ENCODE results near the gene CRYZ. TPM values are rescaled to one million over a fixed set of nuclear protein-coding genes. Genes with fewer than 3 reads are reported as not detected.

Gene CRYZ
- total and polyA plus RNA-seq, 12 donors = 16.1 to 58.4 (median 39.8) TPM

DNA sequence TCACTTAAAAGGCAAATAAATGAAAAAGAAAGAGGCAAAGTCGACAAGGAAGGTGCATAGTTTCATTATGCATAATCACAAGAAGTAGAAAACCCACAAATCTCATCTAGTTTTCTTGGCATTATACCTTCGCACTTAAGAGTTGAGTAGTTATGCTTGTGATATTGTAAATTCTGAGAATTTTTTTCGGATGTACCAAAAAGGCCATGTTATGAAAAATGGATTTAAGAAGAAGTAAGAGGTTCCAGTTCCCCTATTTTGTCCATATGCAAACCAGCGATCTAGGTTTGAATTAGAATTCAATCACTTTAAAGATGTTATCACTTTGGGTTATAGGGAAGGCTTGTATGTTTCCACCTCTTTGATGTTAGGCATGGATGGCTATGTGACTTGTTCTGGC lies 51.4 kb downstream of the CRYZ start:
- Histone ChIP-seq H3K4me3 (no peak overlapping the region), H3K36me3 (no peaks in the 10 kb centered on the region), H3K27me3 (peaks cover 0 to 7% (median 0%) of the 10 kb centered on the region in 7 donors), H3K9me3 (no peaks in the 10 kb centered on the region), H3K4me1 (no peaks in the 10 kb centered on the region), H3K27ac (no peak overlapping the region)
- WGBS, 2 donors = 85 to 88% methylated on average over 4 of the region's 4 CpGs
- no peak for ATAC-seq
- DNase-seq = no peak
- intact Hi-C loops (cut with DNase I) = no loop called here
- TF ChIP-seq CTCF (IDR thresholded peaks at IDR 0.05) = no peak

DNA sequence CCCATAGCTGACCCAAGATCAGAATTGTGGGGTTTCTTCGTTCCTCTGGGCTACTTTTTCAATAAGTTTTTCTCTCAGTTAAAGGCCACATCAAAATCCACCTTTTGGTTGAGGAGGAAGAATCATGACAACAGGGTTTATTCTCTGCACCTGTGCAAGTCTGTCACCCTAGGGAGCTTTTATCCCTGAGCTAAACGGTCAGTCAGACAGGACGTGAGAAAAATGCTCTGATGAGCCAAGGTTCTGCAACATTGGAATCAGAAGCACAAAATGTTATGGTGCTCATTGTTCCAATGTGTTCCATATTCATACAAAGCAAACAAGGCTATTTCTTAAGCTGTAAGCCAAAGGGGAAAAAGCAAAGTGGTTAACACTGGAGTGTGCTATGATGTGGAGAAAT lies 51.8 kb downstream of the CRYZ start:
- no peak overlapping the region for H3K27ac ChIP-seq
- no peak overlapping the region for H3K4me3 ChIP-seq
- no peak for ATAC-seq
- intact Hi-C loops (cut with DNase I) = no loop called here
- no peak for TF ChIP-seq CTCF (IDR thresholded peaks at IDR 0.05)
- no peaks in the 10 kb centered on the region for H3K36me3 ChIP-seq
- peaks cover 0 to 7% (median 0%) of the 10 kb centered on the region in 7 donors for H3K27me3 ChIP-seq
- no peak for DNase-seq
- no peaks in the 10 kb centered on the region for H3K9me3 ChIP-seq
- WGBS, 2 donors = 50 to 59% methylated on average over 3 of the region's 3 CpGs
- no peaks in the 10 kb centered on the region for H3K4me1 ChIP-seq

DNA sequence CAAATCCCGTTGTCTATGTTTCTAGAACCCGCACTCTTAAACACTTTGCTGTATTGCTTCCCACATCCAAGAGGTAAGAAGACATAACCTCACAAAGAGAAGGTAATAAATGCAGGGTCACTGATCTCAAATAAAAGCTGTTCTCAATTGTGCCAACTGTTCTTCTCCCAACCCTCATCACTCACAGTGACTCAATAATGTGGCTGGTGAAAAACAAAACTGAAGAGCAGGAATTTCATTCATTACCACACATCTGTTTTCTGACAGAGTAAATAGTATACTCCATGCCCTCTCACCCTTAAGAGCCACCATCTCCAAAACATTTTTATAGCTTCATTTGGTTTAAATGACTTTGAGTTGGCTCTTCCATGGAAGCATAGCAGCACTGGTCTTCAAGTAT lies 53.0 kb downstream of the CRYZ start:
- Histone ChIP-seq H3K27ac (no peak overlapping the region), H3K4me3 (no peak overlapping the region), H3K4me1 (no peaks in the 10 kb centered on the region), H3K9me3 (no peaks in the 10 kb centered on the region), H3K36me3 (no peaks in the 10 kb centered on the region), H3K27me3 (peaks cover 0 to 17% (median 1%) of the 10 kb centered on the region in 7 donors)
- ATAC-seq = no peak
- WGBS, 2 donors = 93 to 97% methylated on average over 2 of the region's 2 CpGs
- intact Hi-C loops (cut with DNase I) = no loop called here
- no peak for TF ChIP-seq CTCF (IDR thresholded peaks at IDR 0.05)
- DNase-seq = no peak

GRCh38 chr1:74677926-74678325 lies 54.9 kb downstream of the CRYZ start:
- no peak for TF ChIP-seq CTCF (IDR thresholded peaks at IDR 0.05)
- Histone ChIP-seq H3K27ac (no peak overlapping the region), H3K27me3 (peaks cover 5 to 36% (median 20%) of the 10 kb centered on the region in 7 donors), H3K4me3 (no peak overlapping the region), H3K36me3 (no peaks in the 10 kb centered on the region), H3K9me3 (no peaks in the 10 kb centered on the region), H3K4me1 (peaks cover 0 to 9% (median 2%) of the 10 kb centered on the region in 9 donors)
- intact Hi-C loops (cut with DNase I) = no loop called here
- no peak for ATAC-seq
- no peak for DNase-seq

Measured in heart right ventricle (tissue), 16 donors.